Stimulated activated CD8-positive, alpha-beta memory T cell treated with anti-CD3 and anti-CD28 coated beads, Interleukin-15, amount 100 ng/mL, for 1 hour (primary cell): Measurements from ENCODE around the gene VPS13D.
"Not testable (repeated sequence)": the region's sequence is repeated elsewhere in the genome, so short reads cannot be mapped to it uniquely, and the experiment has no call there.

Experiments used
- DNase-seq: peaks from one replicate; pipeline ENCODE4 v3.0.0-alpha.2; 2020; ENCODE audit warnings: low read depth

Gene VPS13D

DNA sequence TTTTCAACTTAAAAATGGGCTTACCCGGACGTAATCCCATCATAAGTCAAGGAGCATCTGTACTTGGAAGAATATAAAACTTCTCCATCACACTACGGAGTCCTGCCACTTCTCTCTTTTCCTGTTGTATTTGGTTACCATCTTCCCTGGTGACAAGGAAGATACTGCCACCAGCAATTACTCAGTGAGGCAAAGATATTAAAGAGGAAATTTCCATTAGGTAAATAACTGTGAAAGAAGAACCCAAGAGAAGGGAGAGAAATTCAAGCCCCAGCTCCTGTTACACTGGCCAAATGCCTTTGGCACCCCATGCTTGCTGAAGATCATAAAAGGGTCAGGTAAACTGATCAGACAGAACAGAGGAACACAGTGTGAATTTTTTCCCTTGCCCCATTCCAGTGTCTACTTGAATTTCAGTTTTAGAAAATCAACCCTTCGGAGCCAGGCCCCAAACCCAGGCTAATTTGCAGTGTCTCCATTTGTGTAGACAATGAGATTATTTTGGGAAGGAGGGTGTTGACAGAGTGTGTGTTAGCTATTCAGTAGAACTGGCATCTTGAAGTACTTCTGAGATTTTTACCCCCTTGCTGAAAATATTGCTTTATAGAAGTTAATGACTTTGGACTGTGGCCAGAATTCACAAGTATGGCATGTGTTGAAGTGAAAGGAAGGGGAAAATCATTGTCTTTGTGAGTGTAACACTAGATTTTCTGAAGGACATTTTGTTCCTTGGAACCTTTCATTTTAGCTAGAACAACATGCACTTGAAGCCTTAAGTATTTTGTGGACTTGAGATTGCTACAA, 221.1 kb downstream of the VPS13D start:
- DNase-seq = no peak

DNA sequence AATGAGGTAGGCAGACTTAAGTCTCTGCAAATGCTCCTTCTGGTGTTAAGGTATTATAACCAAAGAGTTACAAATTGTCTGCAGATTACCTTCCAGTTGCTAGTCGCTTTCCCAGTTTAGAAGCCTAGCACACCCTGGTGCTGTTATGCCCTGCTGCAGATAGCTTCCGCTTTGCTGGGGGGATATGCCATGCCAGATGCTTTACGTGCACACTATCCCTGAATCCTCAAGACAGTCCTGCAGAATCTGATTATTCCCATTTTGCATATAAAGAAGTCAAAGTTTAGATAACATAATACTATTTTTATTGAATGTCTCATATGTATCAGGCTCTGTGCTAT, 221.7 kb downstream of the VPS13D start:
- DNase-seq = no peak

DNA sequence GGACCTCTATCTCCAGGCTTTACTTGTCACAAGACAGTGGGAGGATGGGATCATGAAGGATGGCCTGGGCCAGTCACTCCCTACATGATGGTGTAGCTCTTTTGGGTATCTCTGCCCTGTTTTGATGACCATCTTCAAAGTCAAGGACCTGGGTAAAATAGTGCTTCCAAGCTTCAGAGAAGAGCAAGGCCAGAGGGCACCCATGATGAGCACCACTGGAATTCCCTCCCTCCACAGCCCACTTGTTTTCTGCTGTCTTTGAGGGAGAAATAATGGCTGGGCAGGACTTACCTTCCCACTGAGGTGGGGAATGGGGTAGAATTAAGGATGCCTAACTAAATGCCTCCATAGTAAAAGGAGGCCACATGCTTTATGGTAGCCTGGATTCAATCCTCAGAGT, 222.4 kb downstream of the VPS13D start:
- no peak for DNase-seq

DNA sequence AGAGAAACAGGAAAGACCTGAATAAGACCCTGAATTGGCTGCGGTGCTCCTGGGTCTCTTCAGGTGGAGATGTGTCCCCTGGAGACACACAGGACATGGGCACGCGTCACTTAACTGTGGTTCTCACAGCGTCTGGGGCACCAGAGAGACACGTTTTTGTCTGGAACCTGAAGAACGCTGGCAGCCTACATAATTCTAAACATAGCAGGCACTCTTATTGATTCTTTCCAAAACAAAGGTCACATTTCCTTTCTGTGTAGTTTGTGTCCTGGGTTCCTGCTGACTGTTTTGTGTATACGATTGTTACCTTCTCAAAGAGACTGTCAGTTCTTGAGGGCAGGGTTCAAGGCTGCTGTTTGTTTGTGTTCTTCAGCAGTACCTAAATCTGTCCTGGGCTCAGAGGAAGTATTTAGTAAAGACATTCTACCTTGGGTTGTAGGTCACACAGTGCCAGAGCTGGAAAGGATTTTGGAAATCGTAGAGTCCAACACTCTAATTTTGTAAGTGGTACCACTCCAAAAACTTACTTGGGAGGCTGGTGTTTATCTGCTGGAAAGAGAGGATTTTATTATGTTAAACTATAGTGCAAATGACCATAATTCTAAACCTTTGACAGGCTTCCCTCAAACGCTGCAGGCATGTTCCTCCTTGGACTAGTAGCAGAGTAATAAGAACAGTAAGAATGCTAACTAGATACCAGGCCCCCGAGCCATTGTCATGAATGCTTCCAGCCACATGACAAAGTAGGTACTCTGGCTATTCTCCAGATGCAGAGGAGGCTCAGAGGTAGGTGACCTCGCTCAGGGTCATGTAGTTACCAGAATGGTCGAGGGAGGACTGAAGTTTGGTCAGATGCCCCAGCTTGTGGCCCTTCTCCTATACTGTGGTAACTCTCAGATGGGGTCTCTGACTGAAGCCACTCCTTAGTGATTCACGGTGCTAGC, 223.8 kb downstream of the VPS13D start:
- no peak for DNase-seq

DNA sequence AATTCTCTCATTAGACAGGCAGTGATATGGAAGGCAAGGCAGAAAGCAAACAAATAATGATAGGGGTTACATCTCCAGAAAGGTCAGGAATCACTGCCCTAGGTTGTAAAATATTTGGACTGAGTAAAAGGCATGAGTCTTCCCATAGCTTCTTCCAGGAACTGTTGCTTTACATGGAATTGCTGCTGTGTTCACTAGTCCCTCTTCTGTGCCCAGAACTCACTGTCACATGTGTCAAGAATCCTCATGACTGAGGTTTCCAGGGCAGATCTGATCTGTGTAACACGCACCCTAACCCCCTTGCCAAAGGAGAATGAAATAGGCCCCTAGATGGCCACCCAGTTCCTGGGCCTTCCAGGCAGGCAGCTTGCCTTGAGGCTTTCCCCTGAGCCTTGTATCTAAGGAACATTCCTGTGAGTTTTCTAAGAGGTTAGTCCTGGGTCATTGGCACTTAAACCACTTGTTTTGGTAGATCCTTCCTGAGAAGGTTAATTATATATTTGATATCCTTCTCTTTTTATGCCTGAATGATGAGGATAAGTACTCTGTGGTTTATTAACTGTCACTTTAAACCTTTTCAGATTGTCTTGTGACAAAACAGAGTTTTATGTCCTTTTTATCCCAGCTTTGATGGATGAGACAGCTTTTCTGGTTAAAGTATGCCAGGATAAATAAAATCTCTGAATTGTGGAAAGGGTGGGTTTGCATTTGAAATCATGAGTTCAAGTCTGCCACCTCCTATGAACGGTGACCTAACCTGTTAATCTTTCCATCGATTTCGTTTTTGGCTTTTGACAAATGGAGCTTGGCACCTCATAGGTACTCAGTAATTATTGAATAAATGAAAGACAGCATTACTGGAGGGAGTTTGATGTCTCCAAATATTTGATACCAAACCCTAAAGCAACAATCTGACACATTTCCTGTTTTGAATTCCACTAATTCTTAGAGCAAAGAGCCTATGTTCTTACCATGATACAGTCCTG, 224.9 kb downstream of the VPS13D start:
- no peak for DNase-seq

DNA sequence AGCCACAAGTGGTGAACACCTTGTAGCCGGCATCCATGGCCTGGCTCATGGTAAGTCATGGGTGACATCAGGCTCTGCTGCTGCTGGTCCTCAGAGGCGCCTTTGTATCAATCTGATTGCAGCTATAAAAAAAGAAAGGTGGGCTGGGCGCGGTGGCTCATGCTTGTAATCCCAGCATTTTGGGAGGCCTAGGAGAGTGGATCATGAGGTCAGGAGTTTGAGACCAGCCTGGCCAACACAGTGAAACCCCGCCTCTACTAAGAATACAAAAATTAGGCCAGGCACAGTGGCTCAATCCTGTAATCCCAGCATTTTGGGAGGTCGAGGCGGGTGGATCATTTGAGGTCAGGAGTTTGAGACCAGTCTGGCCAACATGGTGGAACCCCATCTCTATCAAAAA, 226.3 kb downstream of the VPS13D start:
- DNase-seq = not testable (repeated sequence)

DNA sequence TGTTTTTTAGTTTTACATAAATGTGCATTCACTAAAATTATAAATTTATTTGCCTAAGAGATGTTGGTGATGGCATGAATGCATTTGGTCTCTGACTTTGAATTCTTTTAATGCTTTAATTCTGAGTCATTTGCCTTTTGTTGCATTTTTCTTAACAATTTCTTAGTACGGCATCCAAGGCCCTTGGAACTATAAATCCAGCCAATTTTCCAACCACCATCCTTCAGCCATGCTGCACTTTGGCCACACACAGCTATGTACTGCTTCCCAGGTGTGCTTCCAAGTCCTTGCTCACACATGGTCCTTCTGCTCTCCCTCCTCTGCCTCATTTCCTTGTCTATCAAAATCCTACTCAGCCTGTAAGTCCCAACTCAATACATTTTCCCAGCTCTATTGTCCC, 227.1 kb downstream of the VPS13D start:
- no peak for DNase-seq

DNA sequence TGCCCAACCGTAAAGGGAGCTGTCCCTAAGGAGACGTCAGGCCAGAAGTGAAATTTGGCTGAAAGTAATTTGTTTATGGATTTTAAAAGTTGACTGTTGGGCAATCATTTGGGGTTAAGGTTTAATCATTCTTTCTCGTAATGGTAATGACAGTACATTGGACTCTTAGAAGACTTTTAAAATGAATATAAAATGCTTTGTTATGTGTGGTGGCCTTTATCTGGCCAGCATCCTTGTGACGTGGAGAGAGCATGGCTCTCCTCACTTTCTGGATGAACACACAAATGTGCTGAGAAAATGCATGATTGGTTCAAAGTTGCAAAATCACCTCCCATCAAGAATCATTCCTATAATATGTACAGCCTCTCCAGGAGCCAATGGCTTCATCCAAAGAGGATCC, 227.9 kb downstream of the VPS13D start:
- no peak for DNase-seq

DNA sequence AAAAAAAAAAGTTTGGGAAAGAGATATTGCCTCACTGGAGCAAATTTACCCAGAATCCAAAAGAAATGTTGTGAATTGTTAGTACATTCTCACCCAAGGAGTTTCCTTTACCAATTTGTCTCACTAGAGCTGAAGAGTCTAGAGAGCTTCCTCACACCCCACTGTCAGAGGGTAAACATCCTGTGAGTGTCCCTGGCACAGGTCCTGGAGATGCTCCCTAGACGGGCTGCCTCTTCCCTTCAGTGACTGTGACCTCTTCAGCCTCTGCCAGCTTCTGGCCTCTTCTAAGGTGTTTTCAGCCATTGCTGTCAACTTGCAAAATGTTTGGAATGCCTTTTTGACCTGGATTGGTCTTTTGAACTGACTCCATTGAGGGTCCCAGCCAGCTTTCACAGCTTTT, 228.7 kb downstream of the VPS13D start:
- DNase-seq = no peak

DNA sequence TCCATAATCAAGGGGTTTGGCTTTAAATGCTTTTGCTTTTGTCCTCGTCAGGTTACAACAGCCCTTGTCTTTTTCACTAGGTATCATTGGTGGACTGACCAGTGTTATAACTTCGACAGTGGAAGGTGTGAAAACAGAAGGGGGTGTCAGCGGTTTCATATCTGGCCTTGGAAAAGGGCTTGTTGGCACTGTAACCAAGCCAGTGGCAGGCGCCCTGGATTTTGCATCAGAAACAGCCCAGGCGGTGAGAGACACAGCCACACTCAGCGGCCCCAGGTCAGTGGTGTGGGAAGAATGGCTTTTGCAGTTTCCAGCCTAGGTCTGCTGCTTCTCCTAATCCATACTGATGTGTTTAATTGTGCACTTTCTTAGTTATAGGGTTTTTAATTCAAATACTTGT, 230.3 kb downstream of the VPS13D start:
- DNase-seq = no peak

DNA sequence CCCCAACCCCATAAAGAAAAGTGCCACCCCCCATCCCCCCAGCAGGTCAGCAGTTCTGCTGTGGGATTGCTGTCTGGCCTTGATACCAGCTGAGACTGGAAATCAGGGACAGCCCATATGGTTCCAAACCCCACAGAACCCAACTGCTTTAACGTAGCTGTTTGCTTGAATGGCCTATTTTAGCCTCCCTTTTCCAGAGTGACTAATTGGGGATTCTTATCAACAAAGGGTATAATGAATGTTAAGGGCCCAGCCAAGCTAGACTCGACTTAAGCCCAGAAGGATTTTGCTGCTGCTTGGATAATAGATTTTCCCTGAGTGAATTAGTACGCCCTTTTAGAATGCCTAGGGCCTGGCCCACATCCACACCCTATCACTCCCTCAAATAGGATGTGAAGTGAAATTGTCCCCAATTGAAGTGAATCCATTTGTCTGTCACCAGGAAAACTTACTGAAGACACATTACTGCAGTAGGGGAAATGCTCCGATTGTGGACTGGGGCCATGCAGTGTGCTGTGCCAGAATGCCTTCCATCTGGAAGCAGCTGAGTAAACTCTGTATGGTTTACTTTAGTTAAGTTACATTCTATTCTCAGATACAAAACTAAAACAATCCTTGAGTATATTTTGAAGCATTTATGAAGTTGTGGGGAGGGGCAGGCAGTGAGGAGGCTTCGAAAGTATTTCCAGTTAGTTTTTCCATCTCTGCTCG, 231.2 kb downstream of the VPS13D start:
- DNase-seq = no peak

DNA sequence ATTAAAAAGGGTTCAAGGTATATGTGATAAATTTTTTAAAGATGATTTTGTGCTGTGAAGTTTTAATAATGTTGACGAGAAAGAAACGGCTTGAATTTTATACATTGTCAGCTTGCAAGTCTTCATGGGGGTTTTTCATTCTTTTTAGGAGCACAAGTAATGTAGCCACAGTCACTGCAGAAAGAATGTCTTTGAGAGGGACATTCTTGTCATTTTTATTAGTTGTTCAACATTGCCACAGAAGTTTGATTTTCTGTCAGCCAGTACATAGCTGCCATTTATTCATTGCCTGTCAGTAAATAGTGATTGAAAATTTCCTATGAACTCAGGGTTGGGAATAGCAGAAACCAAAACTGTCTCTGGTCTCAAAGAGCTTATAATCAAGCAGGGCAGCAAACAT, 231.9 kb downstream of the VPS13D start:
- no peak for DNase-seq

DNA sequence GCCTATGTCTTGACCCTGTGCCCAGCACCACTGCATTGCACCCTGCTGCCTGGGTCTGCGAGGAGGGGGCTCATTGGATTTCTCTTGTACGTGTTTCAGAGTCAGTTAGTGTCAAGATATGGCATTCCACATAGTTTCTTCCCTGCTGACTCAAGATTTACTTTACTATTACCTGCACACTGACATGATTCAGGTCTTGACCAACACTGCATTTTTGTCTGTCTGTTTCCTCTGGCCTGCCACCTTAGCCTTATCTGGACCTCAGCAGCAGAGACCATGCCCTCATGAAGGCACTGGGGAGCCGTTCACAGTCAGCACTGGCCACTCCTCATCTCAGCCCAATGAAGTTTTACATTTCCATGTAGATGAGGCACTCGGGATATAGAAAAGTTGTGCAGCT, 232.8 kb downstream of the VPS13D start:
- no peak for DNase-seq

DNA sequence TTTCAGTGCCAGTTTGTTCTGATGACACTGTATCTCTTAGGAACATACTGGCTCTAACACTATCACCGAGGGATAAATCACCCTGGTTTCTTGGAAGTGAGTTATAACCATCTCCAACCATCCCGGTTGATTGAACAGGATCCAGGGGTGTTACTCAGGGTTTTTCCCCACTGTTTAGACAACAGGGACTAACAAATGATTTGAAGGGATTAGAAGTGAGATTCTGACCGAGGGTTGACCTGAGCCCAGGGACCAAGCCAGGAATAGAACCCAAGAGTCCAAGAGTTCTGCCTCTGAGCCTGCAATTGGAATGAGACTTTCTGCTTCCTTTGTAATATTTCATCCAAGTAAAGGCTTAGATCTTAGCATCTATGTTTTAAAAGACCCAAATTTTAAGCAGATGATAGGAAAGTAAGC, 234.2 kb downstream of the VPS13D start:
- no peak for DNase-seq

DNA sequence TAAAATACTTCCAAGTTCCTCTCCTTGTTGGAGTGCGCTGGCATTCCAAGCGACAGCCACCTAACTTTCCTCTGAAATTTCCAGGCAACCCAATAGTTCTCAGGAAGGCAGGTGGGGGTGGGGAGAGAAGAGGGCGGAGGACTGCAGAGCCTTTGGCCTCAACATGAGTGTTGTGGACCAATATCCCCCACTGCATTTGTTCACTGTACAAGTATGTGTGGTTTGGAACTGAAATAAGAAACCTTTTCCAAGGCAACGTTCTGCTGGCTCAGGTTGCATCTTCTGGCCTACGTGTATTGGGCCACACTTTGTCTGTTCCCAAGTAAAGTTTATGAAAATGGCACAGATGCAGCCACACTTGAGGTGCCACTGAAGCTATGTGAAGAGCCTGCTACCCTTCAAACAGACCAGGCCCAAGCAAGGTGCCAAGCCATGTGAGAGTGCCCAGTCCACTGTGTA, 234.8 kb downstream of the VPS13D start:
- DNase-seq = no peak

DNA sequence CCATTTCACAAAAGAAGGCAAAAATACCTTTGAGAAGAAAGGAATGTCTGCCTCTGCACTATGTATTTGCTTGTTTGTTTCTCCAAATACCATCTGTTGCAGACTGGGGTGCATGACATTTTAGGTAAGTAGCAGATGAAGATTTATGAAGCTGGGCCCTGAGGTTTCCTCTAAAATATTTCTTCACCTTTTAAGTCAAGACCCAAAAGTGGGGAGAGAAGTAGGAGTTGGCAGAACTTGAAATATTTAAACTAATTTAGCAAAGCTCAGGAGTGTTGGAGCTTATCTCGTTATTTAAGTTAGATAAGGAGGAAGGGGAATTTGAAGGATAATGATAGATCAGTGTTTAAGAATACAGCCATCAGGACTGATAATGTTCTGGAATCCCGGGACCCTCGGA, 235.3 kb downstream of the VPS13D start:
- no peak for DNase-seq

DNA sequence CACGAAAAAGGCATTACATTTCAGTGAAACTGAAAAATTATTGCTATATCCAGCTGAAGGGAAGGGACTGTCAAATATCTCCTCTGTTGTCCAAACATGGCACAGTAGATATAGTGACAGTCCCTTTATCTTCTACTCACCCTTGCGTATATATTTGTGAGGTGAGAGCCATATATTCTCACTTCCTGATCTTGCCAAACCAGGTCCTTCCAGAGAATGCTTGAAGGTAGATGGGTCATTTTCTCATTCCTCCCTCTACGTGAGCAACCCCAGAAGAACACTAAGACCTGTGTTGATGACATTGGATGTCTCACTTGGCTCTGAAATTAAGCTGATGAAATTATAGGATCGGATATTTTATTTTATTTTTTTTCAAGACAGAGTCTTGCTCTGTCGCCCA, 237.0 kb downstream of the VPS13D start:
- no peak for DNase-seq

DNA sequence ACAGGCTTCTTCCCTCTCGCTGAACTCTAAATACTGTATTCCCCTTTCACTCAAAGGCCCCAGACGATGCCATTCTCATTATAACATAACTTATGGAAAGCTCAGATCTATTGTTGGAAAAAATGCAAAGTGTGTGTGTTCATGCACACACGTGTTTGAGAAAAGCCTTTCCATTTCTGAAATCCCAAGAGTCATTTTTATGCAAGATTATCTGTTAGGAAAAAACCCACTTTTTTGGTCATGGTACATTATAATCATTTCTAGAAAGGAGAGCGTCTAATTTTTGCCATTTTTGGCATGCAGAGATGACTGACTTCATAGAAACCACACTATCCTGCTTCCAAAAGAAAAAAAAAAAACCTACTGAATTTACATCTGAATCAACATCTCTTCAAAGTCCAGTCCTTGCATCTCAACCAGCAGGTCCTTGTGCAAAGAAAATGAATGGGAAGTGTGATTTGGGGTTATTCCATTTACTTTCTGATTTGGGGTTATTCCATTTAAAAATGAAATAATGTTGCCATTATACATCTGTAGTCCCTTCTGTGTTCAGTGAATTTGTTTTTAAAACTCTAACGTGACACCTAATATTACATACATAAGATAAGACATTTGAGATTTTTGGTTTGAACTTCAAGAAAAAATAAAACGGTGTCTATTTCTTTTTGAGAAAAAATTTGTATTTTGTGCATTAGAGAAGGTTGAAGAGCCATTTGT, 237.9 kb downstream of the VPS13D start:
- DNase-seq = no peak

DNA sequence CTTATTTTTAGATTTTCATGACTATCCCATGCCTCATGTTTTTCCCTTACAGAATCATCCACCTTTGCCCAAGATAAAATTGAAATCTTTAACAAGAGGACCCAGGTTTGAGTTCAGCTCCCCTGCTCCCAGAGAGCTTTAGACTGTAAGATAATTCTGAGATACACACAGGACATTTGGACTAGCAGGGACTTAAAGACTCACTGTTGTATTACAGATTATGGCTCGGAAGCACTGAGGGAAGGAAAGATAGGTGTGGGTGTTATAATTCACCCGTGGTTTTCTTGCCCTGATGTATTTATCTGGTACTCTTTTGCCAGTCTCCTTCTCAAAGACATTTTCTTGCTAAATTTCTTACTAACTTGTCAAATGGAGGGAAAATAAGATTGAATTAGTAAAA, 238.5 kb downstream of the VPS13D start:
- DNase-seq = no peak

DNA sequence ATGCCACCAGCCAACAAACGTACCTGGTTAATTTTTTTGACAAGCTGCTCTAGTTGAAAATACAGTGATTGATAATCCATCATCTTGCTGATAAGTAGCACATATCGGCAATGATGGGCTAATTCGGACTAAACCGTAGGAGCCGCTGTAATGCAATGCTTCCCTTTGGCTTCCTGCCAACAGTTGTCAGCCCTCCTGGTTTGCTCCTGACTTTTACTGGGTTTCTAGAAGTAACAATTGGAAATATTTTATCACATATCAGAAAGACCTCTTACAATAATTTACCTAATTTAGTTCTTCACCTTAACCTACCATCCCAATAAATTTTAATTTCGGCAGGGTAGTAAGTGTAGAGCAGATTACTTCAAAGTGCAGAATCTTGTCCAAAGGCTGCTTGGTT, 239.7 kb downstream of the VPS13D start:
- no peak for DNase-seq

DNA sequence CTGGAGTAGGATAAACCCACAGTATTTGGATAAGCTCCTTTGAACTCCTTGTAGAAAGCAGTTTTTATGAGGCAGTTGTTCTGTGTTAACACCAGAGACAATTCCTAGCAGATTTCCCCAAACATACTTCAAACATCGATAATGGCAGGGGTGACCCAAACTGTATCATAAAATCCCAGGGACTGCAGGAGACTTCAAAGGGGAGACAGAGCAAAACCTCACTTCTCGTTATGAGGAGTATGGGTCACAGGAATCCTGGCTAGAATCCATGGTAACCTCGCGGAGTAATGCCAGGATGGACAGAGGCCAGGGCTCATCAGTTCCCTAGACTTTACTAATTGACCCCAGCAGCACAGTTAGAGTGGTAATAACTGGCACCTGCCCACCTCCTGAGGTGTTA, 240.2 kb downstream of the VPS13D start:
- no peak for DNase-seq
